H1 (cell line): Measurements from ENCODE around the gene HLA-A. TPM values are rescaled to one million over a fixed set of nuclear protein-coding genes. Genes with fewer than 3 reads are reported as not detected.

Experiments
- CBX5 ChIP-seq: fragments of 300-800, 300-1000 bp; sonication (generic); IDR thresholded peaks from 2 replicates; pipeline ENCODE4 v1.7.1; 2016; ENCODE audit warnings: antibody characterized with exemption, low read length, low read depth
- CEBPB ChIP-seq: IDR thresholded peaks from 2 replicates; pipeline ENCODE4 v1.6.1; 2012; ENCODE audit warnings: low read depth, low read length
- GTF2F1 ChIP-seq: IDR thresholded peaks from 2 replicates; pipeline ENCODE4 v1.6.1; 2012; ENCODE audit warnings: low read depth, low read length, improper control_type of control experiment, borderline replicate concordance
- HDAC6 ChIP-seq: IDR thresholded peaks from one replicate; pipeline ENCODE4 v1.7.1; 2012; ENCODE audit warnings: low read depth, mild to moderate bottlenecking, inconsistent platforms, low read length, moderate library complexity
- NANOG ChIP-seq: IDR thresholded peaks from 2 replicates; pipeline ENCODE4 v1.6.1; 2011; ENCODE audit warnings: low read length, low read depth, mild to moderate bottlenecking, inconsistent platforms; ENCODE audit not compliant: insufficient read depth, poor library complexity, severe bottlenecking
- polyA plus RNA-seq, 7 experiments: library from polyadenylated mRNA; depleted of rRNA in 3 of 7; stranded (reverse) in 5 of 7; unstranded in 2 of 7; fragments of >200 nt in 5 of 7; fragments of 200-250 nt in 2 of 7; gene quantifications; 1 replicate in 5 of 7; 2 replicates in 1 of 7; 4 replicates in 1 of 7; pipeline versions ENCODE4 v1.2.1 to v1.2.3, GENCODE V29; 2011 to 2013; ENCODE audit warnings: missing spikeins in 2 of 7, mixed read lengths in 2 of 7
- total RNA-seq: library from RNA; stranded (reverse); fragmentation: NEBNext Ultra II Directional; extraction: Animal tissue kit (Norgen Biotek cat#: 25700); gene quantifications from 2 replicates; pipeline ENCODE4 v1.2.1, GENCODE V29; 2021
- TF ChIP-seq, protein P1 (sequence below): fragments of 300-600 bp; sonication (generic); IDR thresholded peaks from 2 replicates; pipeline ENCODE4 v1.7.1; 2012; ENCODE audit warnings: low read length, moderate library complexity, mild to moderate bottlenecking, inconsistent platforms; ENCODE audit not compliant: insufficient replicate concordance
- TF ChIP-seq, protein P2 (sequence below): IDR thresholded peaks from 2 replicates; pipeline ENCODE4 v1.6.1; 2012; ENCODE audit warnings: inconsistent platforms

The HLA-A gene
- total and polyA plus RNA-seq, 2 of the 8 experiments (the other 6 are each of a cell fraction or from before 2014, with no cell fraction given), result 221 to 474 TPM

DNA sequence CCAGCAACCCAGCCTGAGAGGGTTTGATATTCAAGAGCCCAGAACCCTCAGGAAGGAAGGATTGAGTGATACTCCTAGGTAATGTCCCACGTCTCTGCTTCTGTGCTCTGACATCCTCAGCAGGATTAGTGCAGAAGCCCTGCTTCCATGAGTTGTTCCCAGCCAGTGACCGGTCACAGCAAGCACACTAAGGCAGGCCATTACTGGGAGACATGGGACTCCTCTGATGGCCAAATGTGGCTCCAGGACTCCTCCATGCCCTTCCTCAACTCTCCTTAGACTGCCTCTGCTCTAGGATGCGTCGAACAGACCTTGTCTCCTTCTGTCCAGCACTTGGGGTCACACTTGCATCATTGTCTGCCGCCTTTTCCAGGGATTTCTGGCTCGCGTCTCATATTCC, 7.6 kb downstream of the HLA-A start (continued):
- TF ChIP-seq, protein P1, sequence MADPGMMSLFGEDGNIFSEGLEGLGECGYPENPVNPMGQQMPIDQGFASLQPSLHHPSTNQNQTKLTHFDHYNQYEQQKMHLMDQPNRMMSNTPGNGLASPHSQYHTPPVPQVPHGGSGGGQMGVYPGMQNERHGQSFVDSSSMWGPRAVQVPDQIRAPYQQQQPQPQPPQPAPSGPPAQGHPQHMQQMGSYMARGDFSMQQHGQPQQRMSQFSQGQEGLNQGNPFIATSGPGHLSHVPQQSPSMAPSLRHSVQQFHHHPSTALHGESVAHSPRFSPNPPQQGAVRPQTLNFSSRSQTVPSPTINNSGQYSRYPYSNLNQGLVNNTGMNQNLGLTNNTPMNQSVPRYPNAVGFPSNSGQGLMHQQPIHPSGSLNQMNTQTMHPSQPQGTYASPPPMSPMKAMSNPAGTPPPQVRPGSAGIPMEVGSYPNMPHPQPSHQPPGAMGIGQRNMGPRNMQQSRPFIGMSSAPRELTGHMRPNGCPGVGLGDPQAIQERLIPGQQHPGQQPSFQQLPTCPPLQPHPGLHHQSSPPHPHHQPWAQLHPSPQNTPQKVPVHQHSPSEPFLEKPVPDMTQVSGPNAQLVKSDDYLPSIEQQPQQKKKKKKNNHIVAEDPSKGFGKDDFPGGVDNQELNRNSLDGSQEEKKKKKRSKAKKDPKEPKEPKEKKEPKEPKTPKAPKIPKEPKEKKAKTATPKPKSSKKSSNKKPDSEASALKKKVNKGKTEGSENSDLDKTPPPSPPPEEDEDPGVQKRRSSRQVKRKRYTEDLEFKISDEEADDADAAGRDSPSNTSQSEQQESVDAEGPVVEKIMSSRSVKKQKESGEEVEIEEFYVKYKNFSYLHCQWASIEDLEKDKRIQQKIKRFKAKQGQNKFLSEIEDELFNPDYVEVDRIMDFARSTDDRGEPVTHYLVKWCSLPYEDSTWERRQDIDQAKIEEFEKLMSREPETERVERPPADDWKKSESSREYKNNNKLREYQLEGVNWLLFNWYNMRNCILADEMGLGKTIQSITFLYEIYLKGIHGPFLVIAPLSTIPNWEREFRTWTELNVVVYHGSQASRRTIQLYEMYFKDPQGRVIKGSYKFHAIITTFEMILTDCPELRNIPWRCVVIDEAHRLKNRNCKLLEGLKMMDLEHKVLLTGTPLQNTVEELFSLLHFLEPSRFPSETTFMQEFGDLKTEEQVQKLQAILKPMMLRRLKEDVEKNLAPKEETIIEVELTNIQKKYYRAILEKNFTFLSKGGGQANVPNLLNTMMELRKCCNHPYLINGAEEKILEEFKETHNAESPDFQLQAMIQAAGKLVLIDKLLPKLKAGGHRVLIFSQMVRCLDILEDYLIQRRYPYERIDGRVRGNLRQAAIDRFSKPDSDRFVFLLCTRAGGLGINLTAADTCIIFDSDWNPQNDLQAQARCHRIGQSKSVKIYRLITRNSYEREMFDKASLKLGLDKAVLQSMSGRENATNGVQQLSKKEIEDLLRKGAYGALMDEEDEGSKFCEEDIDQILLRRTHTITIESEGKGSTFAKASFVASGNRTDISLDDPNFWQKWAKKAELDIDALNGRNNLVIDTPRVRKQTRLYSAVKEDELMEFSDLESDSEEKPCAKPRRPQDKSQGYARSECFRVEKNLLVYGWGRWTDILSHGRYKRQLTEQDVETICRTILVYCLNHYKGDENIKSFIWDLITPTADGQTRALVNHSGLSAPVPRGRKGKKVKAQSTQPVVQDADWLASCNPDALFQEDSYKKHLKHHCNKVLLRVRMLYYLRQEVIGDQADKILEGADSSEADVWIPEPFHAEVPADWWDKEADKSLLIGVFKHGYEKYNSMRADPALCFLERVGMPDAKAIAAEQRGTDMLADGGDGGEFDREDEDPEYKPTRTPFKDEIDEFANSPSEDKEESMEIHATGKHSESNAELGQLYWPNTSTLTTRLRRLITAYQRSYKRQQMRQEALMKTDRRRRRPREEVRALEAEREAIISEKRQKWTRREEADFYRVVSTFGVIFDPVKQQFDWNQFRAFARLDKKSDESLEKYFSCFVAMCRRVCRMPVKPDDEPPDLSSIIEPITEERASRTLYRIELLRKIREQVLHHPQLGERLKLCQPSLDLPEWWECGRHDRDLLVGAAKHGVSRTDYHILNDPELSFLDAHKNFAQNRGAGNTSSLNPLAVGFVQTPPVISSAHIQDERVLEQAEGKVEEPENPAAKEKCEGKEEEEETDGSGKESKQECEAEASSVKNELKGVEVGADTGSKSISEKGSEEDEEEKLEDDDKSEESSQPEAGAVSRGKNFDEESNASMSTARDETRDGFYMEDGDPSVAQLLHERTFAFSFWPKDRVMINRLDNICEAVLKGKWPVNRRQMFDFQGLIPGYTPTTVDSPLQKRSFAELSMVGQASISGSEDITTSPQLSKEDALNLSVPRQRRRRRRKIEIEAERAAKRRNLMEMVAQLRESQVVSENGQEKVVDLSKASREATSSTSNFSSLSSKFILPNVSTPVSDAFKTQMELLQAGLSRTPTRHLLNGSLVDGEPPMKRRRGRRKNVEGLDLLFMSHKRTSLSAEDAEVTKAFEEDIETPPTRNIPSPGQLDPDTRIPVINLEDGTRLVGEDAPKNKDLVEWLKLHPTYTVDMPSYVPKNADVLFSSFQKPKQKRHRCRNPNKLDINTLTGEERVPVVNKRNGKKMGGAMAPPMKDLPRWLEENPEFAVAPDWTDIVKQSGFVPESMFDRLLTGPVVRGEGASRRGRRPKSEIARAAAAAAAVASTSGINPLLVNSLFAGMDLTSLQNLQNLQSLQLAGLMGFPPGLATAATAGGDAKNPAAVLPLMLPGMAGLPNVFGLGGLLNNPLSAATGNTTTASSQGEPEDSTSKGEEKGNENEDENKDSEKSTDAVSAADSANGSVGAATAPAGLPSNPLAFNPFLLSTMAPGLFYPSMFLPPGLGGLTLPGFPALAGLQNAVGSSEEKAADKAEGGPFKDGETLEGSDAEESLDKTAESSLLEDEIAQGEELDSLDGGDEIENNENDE, result no peak
- TF ChIP-seq NANOG, result no peak
- TF ChIP-seq CEBPB, result no peak
- TF ChIP-seq GTF2F1, result no peak
- TF ChIP-seq, protein P2, sequence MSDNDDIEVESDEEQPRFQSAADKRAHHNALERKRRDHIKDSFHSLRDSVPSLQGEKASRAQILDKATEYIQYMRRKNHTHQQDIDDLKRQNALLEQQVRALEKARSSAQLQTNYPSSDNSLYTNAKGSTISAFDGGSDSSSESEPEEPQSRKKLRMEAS, result no peak
- TF ChIP-seq CBX5, result no peak
- TF ChIP-seq HDAC6, result no peak
